ENCODE data around the gene ICE1.
"Not testable (repeated sequence)": the region's sequence is repeated elsewhere in the genome, so short reads cannot be mapped to it uniquely, and the experiment has no call there.

The ICE1 gene, protein sequence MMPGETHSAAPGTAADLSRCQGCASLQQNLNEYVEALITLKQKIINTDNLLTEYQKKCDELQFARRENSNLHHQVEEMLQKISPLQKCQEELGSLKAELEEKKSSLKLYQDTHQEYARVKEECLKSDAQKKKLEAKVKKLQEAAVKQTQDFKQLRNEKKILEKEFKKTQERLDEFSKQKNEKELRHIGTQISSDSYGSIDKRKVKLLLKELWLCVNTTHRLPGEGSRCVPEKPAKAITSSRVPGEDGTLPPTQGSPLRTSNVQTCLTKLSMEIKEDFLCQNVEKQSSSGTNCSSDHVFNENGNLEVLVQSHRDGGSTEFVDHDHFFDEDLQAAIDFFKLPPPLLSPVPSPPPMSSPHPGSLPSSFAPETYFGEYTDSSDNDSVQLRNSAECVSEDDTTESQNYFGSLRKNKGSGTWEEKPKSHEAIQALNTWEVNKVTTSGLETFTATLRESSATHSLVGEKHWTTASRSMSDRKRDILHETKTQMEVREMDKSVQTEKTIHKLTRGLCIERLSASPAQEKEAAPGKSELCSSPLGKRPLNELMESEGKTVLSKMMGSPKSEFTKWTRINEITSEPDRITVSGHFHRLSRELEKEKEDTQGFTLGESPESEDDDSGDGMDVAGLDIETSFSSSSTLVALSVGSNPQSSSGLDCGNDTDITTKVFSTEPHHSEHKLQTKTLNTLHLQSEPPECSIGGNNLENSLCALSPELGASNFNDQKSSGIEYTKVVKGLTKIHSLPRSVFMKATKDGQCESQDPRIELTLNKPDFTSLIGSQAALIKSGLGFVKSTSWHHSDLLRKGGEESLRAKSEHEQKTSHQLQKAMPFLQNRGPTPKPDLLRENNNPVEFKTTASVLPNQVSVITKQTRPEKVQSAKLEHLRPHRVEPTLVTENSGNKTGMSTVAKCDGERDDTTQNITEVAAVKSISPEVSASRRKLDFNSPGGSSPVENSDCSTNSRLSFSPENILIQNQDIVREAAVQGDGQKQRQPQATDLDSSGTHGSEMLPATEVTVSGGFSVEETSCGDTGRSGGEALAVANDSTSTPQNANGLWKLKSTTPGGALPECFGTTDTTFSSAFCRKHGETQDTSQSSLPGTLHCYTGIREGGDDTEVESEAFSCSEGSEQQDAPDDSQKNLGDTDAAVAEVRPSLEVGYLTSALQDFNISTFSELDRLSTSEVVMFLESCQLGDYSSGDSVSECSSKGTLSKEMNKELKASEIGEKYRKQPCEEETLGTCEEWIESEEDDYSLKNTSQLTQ (N-terminal part only)

DNA sequence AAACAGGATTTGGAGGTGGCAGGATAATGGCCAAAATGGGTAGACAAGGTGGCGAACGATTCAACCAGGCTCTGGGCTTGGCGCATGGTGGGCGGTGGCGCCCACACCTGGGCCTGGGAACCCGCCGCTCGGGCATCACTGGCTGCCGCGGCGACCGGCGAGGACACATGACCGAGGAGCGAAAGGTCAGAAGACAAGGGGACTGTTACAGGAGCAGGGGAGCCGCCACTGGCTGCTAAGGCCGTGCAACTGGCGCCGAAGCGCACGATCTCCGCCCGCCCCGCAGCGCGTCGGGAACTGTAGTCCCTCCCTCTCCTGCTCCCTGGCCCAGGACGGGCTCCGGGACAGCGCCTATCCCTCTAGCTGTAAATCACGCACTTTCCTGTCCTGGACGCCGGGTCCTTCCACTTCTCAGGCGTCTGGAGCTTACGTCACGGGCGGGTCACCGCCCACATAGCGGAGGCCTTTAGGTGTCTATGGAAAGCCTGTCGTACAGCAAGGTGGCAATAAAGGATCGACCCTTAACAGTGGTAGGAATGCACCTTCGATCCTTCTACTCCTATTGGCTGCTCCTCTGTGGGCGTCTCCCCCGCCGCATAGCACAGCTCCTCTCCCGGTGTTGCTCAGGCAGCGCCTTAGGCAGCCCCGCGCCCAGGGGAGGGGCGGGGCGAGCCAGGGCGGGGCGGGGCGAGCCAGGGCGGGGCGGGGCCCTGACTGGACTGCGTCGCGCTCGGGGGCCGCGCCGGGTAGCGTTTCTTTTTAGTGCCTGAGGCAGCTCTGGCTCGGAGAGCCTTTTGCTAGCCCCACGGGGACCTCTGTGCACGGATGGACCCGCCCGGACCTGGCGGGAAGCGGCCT is at the start of gene ICE1:
ICE1 (plus strand) TSS at position 717 of the 858 bp plus-strand sequence. CDS start 239 bp downstream, outside the sequence.
- peak; percentile 67 for DNase-seq (ENCODE audit: insufficient read length, low spot score)
- FAIRE-seq: peak; percentile 93

DNA sequence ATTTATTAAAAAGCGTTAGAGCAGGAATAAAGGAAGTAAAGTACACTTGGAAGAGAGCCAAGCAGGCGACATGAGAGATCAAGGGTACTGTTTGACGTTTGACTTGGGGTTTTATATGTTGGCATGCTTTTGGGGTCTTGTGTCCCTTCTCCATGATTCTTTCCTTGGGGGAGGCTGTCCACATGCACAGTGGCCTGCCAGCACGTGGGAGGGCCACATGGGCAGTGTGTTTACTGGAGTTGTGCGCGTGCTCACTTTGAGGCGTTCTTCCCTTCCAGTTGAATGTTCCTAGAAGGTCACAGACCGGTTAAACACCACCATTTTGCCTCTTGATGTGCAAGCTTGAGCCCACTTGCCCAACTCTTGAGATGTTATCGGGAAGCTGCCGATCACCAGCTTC is 49.5 kb upstream of the ICE1 start:
- DNase-seq (ENCODE audit: insufficient read length, low spot score): no peak
- no peak for FAIRE-seq

DNA sequence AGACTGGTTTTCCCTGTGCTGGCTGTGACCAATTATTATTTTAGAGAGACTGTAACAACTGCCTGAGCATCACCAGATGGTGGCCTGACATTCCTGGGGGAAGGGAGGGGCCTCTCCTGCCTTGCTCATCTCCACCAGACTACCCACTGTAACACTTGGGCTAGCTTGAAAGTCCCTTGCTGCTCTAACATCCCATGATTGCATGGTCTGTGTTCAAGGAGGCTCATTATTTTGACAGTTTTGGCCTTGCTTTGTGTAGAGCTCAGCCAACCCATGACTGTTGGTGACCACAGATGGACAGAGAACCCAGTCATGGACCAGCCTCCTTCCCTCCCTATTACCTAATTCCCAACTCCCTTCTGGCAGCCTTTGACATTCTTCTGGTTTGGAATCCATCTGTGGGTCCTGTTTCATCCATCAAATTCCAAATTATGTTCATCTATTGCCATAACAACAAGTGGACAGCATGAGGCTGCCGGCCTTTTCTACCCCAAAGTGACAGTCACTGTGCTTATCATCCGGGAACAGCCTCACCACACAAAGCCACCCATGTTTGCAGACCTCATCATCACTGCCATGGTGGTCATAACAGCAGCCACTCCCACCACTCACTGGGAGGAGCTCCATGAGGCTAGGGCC is 49.0 kb upstream of the ICE1 start:
- DNase-seq (ENCODE audit: insufficient read length, low spot score) (no peak), FAIRE-seq (no peak)

GRCh38 chr5:5374009-5374715 is 48.3 kb upstream of the ICE1 start:
- FAIRE-seq: no peak

DNA sequence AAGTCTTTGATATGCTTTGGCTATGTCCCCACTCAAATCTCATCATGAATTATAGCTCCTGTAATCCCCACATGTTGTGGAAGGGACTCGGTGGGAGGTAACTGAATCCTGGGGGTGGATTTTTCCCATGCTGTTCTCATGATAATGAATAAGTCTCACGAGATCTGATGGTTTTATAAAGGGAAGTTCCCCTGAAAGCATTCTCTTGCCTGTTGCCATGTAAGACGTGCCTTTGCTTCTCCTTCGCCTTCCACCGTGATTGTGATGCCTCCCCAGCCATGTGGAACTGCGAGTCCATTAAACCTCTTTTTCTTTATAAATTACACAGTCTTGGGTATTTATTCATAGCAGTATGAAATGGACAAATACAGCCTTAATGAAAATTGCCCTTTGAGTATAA is 44.7 kb upstream of the ICE1 start:
- no peak for FAIRE-seq
- DNase-seq (ENCODE audit: insufficient read length, low spot score): no peak

More at GRCh38 chr5:5374009-5374715, 48.3 kb upstream of the ICE1 start:
- DNase-seq (ENCODE audit: insufficient read length, low spot score): no peak

DNA sequence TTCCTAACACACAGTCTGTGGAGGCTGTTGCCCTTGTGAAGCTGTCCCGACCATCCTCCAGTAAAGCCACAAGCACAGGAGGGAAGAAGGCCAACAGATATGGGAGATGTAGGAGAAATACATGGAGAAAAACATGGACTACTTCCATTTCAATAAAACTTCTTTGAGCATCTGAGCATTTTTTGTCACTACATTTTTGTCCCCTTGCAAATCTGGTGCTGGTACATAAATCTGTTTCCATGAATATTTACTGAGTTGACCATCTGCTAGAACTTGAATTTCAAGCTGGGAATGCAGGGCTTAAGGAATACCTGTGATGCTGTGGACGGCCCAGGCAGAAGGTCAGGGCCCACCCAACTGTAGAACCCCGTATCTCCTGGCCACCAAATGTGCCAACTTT is 43.9 kb upstream of the ICE1 start:
- DNase-seq (ENCODE audit: insufficient read length, low spot score) (no peak), FAIRE-seq (no peak)

DNA sequence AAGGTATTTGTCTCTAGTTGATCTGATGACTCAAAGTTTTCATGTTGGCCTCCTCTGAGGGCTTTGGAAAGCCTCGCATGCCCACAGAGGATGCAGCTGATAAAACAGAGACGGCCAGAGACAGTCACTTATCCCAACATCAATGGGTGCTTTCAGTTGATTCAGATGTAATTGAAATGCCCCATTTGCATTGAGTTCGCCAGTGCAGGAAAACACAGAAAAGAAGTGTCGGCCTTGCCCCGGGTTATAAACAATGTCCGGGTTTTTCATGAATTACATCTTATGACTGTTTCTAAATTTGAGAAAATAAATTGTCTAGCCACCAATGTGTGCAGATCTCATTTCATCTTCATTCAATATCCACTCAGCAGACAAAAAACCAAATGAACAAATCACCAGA is 42.2 kb upstream of the ICE1 start:
- DNase-seq (ENCODE audit: insufficient read length, low spot score): no peak
- no peak for FAIRE-seq

DNA sequence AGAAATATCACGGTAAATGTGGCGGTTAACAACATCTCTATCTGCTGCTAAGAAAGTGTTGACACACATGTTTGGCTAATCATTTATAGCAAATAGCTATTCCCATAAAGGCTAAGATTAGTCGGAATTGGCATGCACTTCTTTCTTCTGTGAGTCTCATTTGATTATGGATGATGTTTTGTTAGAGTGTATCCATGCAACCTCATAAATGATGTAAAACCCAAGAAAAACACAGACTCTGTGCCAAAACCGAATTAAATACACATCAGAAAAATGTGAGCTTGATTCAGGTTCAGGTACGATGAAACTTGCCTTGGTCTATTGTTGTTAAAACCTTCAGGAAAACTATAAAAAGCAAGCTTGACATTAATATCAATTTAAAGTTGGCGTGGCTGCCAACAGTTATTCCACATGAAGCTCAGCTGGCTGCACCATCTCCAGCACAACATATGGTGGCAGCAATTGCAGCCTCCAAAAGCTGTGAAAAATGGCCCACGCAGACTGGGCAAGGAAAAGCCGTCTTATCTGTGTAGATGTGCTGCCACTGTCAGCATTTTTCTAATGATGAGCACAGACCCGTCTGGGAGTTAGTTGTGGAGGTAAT is 41.1 kb upstream of the ICE1 start:
- no peak for DNase-seq (ENCODE audit: insufficient read length, low spot score)
- FAIRE-seq: no peak

GRCh38 chr5:5383461-5383860 is 39.0 kb upstream of the ICE1 start:
- no peak for FAIRE-seq
- no peak for DNase-seq (ENCODE audit: insufficient read length, low spot score)

DNA sequence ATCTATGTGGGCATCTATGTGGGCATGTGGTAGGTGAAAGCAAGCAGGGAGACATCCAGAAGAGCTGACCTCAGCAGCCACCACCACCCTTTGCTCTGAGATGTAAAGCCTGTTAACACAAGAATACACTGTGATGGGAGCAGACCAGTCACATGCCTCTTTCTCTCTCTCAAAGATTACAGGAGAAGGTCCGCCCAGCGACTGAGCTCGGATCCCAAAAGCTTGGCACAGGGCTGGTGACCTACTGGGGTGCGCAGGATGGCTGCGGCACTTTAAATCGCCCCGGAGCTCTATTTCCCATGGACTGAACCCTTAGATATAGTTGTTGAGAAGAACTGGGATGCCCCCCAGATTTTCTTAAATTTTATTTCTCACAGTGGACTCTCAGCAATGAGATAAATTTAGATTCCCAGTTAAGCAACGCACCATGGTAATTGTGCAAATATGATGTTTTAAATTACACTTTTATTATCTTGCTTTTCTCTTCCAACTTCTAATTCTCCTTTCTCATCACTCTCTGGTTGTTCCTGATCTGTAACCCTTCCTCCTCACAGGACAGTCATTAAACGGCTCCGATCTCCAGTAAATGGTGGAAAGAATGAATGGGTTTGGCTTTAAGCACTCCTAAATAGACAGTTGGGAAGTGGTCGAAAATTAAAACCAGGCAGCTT is 37.7 kb upstream of the ICE1 start:
- no peak for DNase-seq (ENCODE audit: insufficient read length, low spot score)
- FAIRE-seq: no peak

DNA sequence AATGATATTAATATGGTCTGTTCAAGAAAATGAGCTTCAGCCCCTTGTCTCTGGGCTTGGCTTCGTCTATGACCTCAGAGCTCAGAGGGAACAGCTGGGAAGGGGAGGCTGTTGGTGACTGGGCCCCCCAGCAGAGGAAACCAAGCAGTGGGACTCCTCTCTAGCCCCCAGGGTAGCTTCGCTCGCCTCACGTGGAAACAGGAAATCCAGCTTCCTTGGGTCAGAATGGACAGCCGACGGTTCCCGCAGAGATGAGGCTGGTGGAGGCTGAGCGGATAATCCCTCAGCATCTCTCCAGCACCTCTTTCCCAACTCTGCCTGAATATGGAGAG is 37.2 kb upstream of the ICE1 start:
- FAIRE-seq (no peak), DNase-seq (ENCODE audit: insufficient read length, low spot score) (no peak)

- DNase-seq (ENCODE audit: insufficient read length, low spot score): no peak
- FAIRE-seq: no peak
These were observed 36.1 kb upstream of the ICE1 start for GRCh38 chr5:5386329-5386728.

DNA sequence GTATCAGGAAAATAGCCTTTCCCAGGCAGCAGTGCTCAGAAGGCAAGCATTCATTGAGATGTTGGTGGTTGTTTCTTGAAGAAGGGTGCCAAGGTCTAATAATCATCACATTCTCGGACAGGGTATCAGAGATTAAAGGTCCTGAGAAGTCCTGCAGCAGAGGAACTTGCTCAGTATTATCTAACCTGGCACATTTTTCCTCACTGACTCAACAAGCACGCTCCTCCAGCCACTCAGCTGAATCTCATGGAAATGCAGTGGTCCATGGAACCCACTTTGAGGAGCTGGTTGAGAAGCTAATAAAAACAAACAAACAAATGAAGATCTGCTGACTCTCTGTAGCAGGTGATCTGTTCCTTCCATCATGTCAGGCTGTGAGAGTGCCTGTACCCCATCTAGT is 35.3 kb upstream of the ICE1 start:
- DNase-seq (ENCODE audit: insufficient read length, low spot score): no peak
- FAIRE-seq: no peak

DNA sequence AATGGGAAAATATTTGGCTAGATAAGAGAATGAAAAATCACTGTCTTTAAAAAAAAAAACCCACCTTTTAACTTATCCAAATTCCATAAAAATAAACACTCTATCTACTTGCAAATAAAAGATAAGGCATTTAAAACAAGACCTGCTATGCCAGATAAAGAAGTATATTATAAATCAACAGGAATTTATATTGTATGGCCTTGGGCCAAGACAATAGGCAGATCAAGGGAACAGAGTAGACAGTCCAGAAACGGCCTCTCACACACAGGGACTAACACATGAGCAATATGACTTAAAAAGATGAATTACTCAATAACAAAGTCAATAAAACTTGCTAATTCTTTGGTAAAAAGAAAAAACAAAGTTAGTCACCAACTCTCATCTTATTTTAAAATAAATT is 34.7 kb upstream of the ICE1 start:
- DNase-seq (ENCODE audit: insufficient read length, low spot score) (no peak), FAIRE-seq (no peak)

DNA sequence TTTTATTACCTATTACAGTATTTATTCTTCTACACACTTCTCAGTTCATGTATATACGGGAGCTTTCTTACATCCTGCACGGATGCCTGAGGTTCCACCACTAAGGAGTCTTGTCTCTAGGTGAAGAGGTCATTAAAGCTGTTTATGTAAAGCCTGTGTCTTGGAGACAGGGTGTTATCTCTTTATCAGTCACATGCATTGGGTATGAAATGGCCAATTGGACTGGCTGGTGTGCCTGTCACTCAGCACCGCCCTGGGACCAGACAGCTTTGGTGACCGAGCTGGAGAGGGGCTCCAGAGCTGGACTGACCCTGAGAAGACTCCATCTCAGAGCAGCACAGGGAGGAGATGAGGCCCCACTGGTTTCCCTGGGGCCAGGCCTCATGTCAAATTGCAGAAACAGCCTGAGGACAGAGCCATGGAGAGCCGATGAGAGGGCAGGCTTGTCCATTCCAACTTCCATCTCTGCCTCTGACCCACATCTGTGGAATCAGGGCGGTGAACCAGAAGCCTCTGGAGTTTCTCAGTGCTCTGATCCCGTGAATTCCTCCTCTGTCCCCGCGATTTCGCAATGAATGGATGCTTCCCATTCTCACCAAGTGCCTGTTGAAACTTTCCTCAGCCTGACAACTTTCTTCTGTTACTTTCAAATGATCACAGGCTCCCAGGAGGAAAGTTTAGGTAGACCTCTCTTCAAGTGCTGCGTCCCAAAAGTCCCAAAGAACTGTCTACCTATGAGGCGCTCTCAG is 32.2 kb upstream of the ICE1 start:
- not testable (repeated sequence) for FAIRE-seq; DNase-seq (ENCODE audit: insufficient read length, low spot score)

DNA sequence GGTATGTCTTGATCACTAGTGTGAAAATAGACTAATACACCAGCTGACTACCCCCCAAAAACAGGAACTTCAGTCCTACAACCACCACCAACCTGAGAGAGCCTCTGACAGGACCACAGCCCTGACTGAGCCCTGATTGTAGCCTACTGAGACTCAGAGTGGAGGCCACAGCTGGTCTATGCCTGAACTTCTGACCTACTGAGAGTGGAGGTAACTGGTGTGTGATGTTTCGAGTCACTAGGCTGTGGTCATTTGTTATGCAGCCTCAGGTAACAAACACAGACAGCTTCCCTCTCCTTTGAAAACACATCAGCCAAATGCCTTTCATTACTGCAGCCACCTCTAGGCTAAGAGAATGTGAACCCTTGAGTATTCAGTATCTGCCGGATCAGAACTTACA is 30.0 kb upstream of the ICE1 start:
- DNase-seq (ENCODE audit: insufficient read length, low spot score); FAIRE-seq: not testable (repeated sequence)

DNA sequence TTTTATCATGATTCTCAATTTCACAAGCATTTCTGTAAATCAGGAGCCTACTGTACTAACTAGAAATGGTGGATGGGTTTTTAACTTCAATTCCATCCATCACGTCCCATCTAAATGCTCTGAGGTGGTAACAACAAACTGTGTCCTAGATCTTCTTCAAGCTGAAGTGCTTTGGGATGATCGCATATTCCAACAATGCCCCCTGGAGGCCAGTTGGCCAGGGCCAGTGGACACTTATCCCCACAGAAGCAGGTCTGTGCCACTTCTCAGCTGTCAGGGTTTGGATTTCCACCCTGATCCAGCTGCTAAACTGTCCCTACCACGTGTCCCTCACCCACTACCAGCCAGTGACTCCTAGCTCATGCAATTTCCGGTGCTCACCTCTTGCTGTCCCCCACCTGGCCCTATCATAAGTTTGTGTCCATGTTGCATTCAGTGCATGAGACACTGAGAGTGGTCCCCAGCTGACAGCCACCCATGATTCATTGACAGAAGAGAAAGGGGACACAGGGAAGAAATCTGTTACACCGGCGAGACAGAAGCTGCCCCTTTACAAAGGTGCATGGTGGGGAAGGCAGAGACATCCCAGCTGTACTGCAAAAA is 28.0 kb upstream of the ICE1 start:
- FAIRE-seq: not testable (repeated sequence)

More for the DNA sequence above, 28.0 kb upstream of the ICE1 start:
- DNase-seq (ENCODE audit: insufficient read length, low spot score): not testable (repeated sequence)
